Measurements from ENCODE around the gene GPR18.

- TF ChIP-seq, protein P1, sequence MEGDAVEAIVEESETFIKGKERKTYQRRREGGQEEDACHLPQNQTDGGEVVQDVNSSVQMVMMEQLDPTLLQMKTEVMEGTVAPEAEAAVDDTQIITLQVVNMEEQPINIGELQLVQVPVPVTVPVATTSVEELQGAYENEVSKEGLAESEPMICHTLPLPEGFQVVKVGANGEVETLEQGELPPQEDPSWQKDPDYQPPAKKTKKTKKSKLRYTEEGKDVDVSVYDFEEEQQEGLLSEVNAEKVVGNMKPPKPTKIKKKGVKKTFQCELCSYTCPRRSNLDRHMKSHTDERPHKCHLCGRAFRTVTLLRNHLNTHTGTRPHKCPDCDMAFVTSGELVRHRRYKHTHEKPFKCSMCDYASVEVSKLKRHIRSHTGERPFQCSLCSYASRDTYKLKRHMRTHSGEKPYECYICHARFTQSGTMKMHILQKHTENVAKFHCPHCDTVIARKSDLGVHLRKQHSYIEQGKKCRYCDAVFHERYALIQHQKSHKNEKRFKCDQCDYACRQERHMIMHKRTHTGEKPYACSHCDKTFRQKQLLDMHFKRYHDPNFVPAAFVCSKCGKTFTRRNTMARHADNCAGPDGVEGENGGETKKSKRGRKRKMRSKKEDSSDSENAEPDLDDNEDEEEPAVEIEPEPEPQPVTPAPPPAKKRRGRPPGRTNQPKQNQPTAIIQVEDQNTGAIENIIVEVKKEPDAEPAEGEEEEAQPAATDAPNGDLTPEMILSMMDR (optimal IDR thresholded peaks at IDR 0.05 in 1 of 3, IDR thresholded peaks at IDR 0.05 in 1 of 3, conservative IDR thresholded peaks at IDR 0.05 in 1 of 3; ENCODE audit: extremely low read depth in 1 of 3, insufficient read depth in 2 of 3, low read length in 3 of 3), result no peak
- no peak for TF ChIP-seq EZH2 (IDR thresholded peaks at IDR 0.05; ENCODE audit: low read length)
Observed at GRCh38 chr13:99266827-99267226, 8.6 kb upstream of the GPR18 start.

All from keratinocyte (primary cell).